HG02943 (cell line): ENCODE measurements around the gene STOML1.

ENCODE experiments used
- ATAC-seq: cut with Tn5 transposase; IDR thresholded peaks from one replicate; pipeline ENCODE4 v1.9.1; 2021; ENCODE audit warnings: mild to moderate bottlenecking, low read depth, moderate library complexity; ENCODE audit not compliant: unreplicated experiment

The STOML1 gene

GRCh38 chr15:73935547-73935946 lies 56.5 kb downstream of the STOML1 start:
- ATAC-seq, result no peak

- no peak for ATAC-seq
These were observed 57.8 kb downstream of the STOML1 start for GRCh38 chr15:73934281-73934680.

GRCh38 chr15:73932381-73933191 lies 59.5 kb downstream of the STOML1 start:
- ATAC-seq, result no peak

- ATAC-seq, result no peak
These were observed 60.7 kb downstream of the STOML1 start for GRCh38 chr15:73931441-73931840.

- no peak for ATAC-seq
These were observed 61.3 kb downstream of the STOML1 start for GRCh38 chr15:73930790-73931281.

GRCh38 chr15:73930371-73930770 lies 61.7 kb downstream of the STOML1 start:
- no peak for ATAC-seq

- no peak for ATAC-seq
These were observed 63.0 kb downstream of the STOML1 start for GRCh38 chr15:73928971-73929627.
